Measurements from ENCODE around the gene RNF224. TPM values are rescaled to one million over a fixed set of nuclear protein-coding genes. Genes with fewer than 3 reads are reported as not detected.

RNF224 gene
- polyA plus RNA-seq, 1 of the 3 experiments (the other 2 are of a cell fraction), result 0.03 TPM

DNA sequence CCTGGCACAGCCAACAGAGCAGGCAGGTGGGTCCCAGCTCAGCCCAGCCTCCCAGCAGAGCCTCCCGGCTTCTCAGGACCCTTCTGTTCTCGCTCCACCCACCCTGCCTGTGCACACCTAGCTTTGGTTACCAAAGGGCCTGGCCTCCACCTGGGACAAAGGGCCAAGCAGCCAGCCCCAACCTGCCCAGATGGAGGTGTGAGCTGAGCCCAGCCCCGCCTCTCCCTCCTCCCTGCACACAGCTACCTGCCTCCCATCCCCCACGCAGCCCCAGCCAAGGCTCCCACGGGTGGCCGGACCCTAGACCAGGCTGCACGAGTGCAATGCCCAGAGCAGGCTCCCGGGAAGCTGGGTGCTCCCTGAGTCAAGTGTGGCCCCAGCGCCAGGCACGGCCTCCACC lies 32.4 kb upstream of the RNF224 start:
- POLR2A ChIA-PET, result interaction anchor here (1.4 to 1.5 kb wide), 2 partner anchors 10 to 65 kb away, joined by 3 read pairs; no protein-coding TSS in a partner anchor
- no peaks in the 10 kb centered on the region for H3K9me2 ChIP-seq
- TF ChIP-seq SMC3 (IDR thresholded peaks at IDR 0.05; ENCODE audit: low read depth, low read length), result no peak
- TF ChIP-seq MEF2A (IDR thresholded peaks at IDR 0.05; ENCODE audit: borderline replicate concordance, low read depth), result no peak
- TF ChIP-seq, protein P1, sequence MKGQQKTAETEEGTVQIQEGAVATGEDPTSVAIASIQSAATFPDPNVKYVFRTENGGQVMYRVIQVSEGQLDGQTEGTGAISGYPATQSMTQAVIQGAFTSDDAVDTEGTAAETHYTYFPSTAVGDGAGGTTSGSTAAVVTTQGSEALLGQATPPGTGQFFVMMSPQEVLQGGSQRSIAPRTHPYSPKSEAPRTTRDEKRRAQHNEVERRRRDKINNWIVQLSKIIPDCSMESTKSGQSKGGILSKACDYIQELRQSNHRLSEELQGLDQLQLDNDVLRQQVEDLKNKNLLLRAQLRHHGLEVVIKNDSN (IDR thresholded peaks at IDR 0.05; ENCODE audit: borderline replicate concordance, low read depth), result no peak
- TF ChIP-seq YY1 (IDR thresholded peaks at IDR 0.05; ENCODE audit: low read depth), result no peak
- TF ChIP-seq PBX3 (IDR thresholded peaks at IDR 0.05), result no peak
- no peak for TF ChIP-seq MXI1 (IDR thresholded peaks at IDR 0.05; ENCODE audit: low read depth, low read length)
- no peak for TF ChIP-seq GATA2 (CRISPR knock-in tag; IDR thresholded peaks at IDR 0.05)
- TF ChIP-seq FOSL2 (IDR thresholded peaks at IDR 0.05; ENCODE audit: borderline replicate concordance, low read depth), result no peak
- no peak for TF ChIP-seq EP300 (IDR thresholded peaks at IDR 0.05; ENCODE audit: borderline replicate concordance in 1 of 2, low read depth in 1 of 2, low read length in 1 of 2)
- TF ChIP-seq TAF1 (IDR thresholded peaks at IDR 0.05; ENCODE audit: borderline replicate concordance, low read depth, low read length), result no peak
- no peak for TF ChIP-seq RXRA (IDR thresholded peaks at IDR 0.05; ENCODE audit: borderline replicate concordance, low read depth)
- no peak for TF ChIP-seq ELF1 (IDR thresholded peaks at IDR 0.05)
- no peak for TF ChIP-seq CHD2 (IDR thresholded peaks at IDR 0.05; ENCODE audit: low read length, partially characterized antibody)
- TF ChIP-seq TEAD4 (IDR thresholded peaks at IDR 0.05; ENCODE audit: borderline replicate concordance, insufficient read depth), result no peak
- no peak for TF ChIP-seq GABPA (IDR thresholded peaks at IDR 0.05; ENCODE audit: low read depth)
- TF ChIP-seq RAD21 (IDR thresholded peaks at IDR 0.05; ENCODE audit: low read length), result no peak
- TF ChIP-seq MAX (IDR thresholded peaks at IDR 0.05; ENCODE audit: low read depth), result no peak
- TF ChIP-seq USF2 (IDR thresholded peaks at IDR 0.05; ENCODE audit: borderline replicate concordance, low read depth, low read length), result no peak
- no peak for TF ChIP-seq ZBTB33 (IDR thresholded peaks at IDR 0.05; ENCODE audit: borderline replicate concordance, low read depth)
- H3K4me2 ChIP-seq, result no peak overlapping the region
- H3K9ac ChIP-seq, result no peak overlapping the region
- H3K4me1 ChIP-seq (ENCODE audit: control insufficient read depth in 1 of 2, insufficient read depth in 2 of 2, low read depth in 1 of 2, low read length in 1 of 2), result peaks cover 13 to 24% of the 10 kb centered on the region in 2 experiments; a peak in 3 of 4 replicates
- peaks cover 71% of the 10 kb centered on the region for H3K79me2 ChIP-seq (ENCODE audit: insufficient read depth)
- peaks cover 2% of the 10 kb centered on the region for H3F3A ChIP-seq (replicated peaks; ENCODE audit: insufficient read depth)
- H3K27me3 ChIP-seq (ENCODE audit: insufficient read depth), result no peaks in the 10 kb centered on the region
- H3K9me3 ChIP-seq, result no peaks in the 10 kb centered on the region
- CTCF ChIA-PET, result interaction anchor here (1.3 to 2.0 kb wide), 5 partner anchors 28 to 166 kb away, joined by 3 to 9 read pairs (median 5); partner anchors contain the start of genes NPDC1 and RNF224
- peaks cover 63% of the 10 kb centered on the region for H4K20me1 ChIP-seq (ENCODE audit: insufficient read depth)
- 84% methylated on average over 9 of the region's 10 CpGs for WGBS (ENCODE audit: low lambda C conversion rate)
- no peak overlapping the region for H2AFZ ChIP-seq (ENCODE audit: low read depth)
- H3K36me3 ChIP-seq (replicated peaks in 1 of 2; ENCODE audit: control insufficient read depth in 1 of 2, insufficient read depth in 2 of 2, low read length in 1 of 2), result peaks cover 3 to 20% of the 10 kb centered on the region in 2 experiments
- H3K27ac ChIP-seq (ENCODE audit: low read depth in 2 of 2, low read length in 1 of 2), result no peak overlapping the region
- no peak overlapping the region for H3K4me3 ChIP-seq (ENCODE audit: low read depth in 2 of 2, low read length in 1 of 2)
- no peak for DNase-seq

All from SK-N-SH (cell line).